PFSK-1 (cell line): ENCODE data around the gene EEF1AKMT3.

Experiments used
- POLR2AphosphoS5 ChIP-seq: IDR thresholded peaks from 2 replicates; pipeline ENCODE4 v1.6.1; 2012; ENCODE audit warnings: low read depth, mild to moderate bottlenecking, control low read depth, low read length, moderate library complexity
- TF ChIP-seq, protein P1 (sequence below), 2 experiments: IDR thresholded peaks; 2 replicates each; pipeline versions ENCODE4 v1.6.1 to v1.8.0; 2011 to 2012; ENCODE audit warnings: low read depth in 2 of 2, low read length in 2 of 2, control low read depth in 1 of 2, inconsistent platforms in 1 of 2, mild to moderate bottlenecking in 1 of 2, moderate library complexity in 1 of 2; ENCODE audit not compliant: insufficient read depth in 1 of 2

DNA sequence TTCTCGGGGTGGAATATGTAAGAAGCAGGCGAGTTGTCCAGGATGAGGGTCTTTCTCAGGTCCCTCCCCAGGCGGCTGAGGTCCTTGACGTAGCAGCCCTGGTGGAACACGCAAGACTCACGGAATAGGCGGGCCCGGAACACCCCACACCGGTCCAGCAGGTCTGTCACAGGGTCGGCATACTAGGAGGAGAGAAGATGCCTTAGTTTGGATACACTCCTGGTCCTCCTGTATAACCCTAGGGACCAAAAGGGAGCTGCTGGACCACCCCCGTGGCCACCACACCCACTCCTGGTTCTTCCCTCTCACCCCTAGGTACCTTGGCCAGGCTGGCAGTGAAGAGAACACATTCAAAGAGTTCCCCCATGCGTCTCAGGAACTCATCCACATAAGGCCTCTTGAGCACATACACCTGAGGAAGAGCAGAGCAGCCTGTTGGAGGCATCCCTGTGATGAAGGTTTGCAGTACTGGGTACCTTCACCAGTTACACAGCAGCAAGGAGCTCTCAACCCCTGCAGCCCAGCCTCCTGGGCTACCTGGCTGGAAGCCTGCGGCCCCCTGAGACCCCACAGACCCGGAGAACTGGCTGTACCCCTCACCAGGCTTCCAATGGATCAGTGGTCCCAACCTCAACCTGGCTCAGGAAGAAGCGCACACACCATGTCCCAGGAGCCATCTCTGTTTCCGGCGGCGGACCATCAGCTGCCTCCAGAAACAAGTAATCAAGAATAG, 51.7 kb downstream of the EEF1AKMT3 start:
- no peak for TF ChIP-seq POLR2AphosphoS5
- TF ChIP-seq, protein P1, sequence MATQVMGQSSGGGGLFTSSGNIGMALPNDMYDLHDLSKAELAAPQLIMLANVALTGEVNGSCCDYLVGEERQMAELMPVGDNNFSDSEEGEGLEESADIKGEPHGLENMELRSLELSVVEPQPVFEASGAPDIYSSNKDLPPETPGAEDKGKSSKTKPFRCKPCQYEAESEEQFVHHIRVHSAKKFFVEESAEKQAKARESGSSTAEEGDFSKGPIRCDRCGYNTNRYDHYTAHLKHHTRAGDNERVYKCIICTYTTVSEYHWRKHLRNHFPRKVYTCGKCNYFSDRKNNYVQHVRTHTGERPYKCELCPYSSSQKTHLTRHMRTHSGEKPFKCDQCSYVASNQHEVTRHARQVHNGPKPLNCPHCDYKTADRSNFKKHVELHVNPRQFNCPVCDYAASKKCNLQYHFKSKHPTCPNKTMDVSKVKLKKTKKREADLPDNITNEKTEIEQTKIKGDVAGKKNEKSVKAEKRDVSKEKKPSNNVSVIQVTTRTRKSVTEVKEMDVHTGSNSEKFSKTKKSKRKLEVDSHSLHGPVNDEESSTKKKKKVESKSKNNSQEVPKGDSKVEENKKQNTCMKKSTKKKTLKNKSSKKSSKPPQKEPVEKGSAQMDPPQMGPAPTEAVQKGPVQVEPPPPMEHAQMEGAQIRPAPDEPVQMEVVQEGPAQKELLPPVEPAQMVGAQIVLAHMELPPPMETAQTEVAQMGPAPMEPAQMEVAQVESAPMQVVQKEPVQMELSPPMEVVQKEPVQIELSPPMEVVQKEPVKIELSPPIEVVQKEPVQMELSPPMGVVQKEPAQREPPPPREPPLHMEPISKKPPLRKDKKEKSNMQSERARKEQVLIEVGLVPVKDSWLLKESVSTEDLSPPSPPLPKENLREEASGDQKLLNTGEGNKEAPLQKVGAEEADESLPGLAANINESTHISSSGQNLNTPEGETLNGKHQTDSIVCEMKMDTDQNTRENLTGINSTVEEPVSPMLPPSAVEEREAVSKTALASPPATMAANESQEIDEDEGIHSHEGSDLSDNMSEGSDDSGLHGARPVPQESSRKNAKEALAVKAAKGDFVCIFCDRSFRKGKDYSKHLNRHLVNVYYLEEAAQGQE (IDR thresholded peaks at IDR 0.05; ENCODE audit: insufficient read depth in 1 of 2, low read depth in 2 of 2, low read length in 2 of 2), result no peak
